PC-9 (cell line): ENCODE measurements around the gene CYB561.

Source experiments
- EZH2 ChIP-seq: fragments of 200-600 bp; sonication (generic); IDR thresholded peaks from 2 replicates; pipeline ENCODE4 v1.8.0; 2017; ENCODE audit warnings: antibody characterized with exemption, low read depth
- TF ChIP-seq, protein P1 (sequence below): fragments of 200-600 bp; sonication (generic); conservative IDR thresholded peaks from 2 replicates; pipeline ENCODE4 v1.6.1; 2017; ENCODE audit warnings: mixed run types, antibody characterized with exemption, mild to moderate bottlenecking, moderate library complexity

GRCh38 chr17:63399316-63399715 is 46.8 kb downstream of the CYB561 start:
- TF ChIP-seq, protein P1, sequence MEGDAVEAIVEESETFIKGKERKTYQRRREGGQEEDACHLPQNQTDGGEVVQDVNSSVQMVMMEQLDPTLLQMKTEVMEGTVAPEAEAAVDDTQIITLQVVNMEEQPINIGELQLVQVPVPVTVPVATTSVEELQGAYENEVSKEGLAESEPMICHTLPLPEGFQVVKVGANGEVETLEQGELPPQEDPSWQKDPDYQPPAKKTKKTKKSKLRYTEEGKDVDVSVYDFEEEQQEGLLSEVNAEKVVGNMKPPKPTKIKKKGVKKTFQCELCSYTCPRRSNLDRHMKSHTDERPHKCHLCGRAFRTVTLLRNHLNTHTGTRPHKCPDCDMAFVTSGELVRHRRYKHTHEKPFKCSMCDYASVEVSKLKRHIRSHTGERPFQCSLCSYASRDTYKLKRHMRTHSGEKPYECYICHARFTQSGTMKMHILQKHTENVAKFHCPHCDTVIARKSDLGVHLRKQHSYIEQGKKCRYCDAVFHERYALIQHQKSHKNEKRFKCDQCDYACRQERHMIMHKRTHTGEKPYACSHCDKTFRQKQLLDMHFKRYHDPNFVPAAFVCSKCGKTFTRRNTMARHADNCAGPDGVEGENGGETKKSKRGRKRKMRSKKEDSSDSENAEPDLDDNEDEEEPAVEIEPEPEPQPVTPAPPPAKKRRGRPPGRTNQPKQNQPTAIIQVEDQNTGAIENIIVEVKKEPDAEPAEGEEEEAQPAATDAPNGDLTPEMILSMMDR, result no peak
- no peak for TF ChIP-seq EZH2
